GM19238 (cell line): ENCODE data around the gene XPC.
"Not testable (repeated sequence)": the region's sequence is repeated elsewhere in the genome, so short reads cannot be mapped to it uniquely, and the experiment has no call there.

ENCODE experiments used
- DNase-seq: peaks from one replicate; pipeline ENCODE4 v3.0.0; 2011; ENCODE audit warnings: low spot score; ENCODE audit not compliant: insufficient read length

Gene XPC

GRCh38 chr3:14178247-14179113, at the start of gene XPC, which contains the start of gene LSM3:
Gene XPC (minus strand): TSS chr3:14178601. CDS start chr3:14178568, 33 bp downstream.
Gene LSM3 (plus strand): TSS chr3:14178817. CDS start chr3:14178861, 44 bp downstream.
- peak; percentile 76 for DNase-seq

DNA sequence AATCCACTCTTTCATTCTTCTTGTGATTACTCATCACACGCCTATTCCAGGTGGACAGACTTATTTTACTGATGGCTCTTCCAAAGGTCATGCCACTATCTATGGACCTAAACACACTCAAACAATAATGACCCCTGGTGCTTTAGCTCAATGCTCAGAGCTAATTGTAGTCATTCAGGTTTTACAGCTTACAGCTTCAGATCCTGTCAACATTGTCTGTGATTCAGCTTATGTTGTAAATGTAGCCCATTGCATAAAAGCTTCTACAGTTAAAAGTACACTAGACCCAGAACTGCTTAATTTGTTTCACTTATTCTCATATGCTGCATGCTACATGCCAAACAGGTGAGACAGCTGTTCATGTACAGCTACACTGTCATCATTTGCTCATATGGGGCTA, 49.5 kb upstream of the XPC start:
- no peak for DNase-seq

DNA sequence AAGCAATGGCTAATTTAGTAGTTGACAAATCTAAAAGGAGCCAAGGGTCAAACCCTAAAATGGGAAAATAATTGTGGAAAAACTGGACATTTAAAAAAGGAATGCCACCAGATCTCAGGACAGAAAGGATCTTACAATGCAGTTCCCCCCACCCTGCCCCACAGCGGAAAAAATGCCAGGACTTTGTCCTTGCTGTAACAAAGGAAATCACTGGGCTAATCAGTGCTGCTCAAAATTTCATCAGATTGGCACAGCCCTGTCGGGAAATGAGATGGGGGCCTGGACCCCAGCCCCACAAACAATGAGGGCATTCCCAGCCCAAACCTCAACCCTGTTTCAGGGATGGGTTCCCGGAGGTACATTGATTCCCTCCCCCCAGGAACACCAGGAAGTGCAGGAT, 48.0 kb upstream of the XPC start:
- not testable (repeated sequence) for DNase-seq

DNA sequence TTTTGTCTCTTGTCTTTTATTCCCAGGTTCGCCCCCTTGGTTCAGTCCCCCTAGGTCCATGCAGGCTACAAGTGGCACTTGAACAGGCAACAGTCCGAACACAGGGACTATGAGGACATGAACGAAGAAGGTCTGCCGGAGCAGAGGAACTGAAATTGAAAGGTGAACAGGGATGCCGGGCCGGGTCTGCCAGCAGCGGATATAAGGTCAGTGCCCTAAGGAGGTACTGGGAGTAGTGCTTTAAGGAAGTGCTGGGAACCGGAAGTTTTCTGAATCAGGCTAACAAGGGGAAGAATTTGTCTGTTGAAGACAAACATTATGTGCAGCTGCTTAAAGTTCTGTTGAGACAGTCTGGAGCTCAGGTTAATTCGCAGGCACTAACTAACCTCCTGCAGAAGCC, 47.0 kb upstream of the XPC start:
- no peak for DNase-seq

DNA sequence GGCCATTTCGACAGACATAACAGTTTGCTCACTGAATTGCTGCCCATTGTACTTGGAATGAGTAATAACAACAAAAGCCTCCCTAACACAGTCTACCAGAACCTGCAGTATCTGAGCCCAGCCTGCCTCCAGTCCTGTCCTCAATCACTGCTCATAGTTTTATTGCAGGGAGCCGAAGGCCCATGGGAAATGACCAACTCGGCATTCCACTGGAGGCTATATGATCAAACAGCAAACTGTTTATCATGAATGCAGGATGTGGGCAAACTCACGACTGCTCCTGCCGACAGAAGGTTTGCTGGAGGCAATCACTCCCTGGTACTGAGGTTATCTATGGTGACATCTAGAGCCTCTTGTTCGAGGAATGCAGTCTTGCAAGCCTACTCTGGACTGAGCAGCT, 46.5 kb upstream of the XPC start:
- no peak for DNase-seq

- no peak for DNase-seq
Observed at GRCh38 chr3:14223595-14223994, 45.2 kb upstream of the XPC start.

DNA sequence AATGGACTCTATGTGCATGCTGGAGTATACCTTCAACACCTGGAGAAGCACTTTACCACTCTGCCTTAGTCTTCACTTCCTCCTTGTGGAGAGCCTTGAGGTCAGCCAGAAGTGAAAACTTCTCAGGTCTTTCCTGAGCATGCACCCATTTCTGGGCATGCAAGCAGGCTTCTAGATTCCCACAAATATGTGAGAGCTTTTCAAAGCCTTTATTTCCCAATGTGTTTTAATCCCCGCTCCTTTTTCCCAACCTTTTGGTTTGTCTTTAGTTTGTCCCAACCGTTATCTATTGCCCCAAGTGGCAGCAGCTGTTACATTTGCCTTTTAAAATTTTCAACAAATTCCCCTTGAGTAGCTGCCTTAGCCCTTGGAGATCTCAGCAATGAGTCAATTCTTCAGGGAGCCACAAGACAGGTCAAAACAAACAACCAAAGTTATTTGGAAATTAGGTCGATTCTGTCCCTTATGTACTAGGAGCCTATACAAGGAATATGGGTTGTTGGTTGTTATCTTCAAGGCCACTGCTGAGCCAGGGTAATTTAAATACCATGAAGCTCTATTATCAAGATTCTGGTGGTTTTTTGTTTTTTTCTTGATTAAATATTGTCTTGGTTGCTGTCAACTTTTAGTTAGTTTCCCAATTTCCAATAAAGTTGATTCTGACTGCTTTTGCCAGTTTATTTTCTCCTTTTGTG, 44.6 kb upstream of the XPC start:
- DNase-seq: no peak

GRCh38 chr3:14222457-14222856, 44.1 kb upstream of the XPC start:
- no peak for DNase-seq

DNA sequence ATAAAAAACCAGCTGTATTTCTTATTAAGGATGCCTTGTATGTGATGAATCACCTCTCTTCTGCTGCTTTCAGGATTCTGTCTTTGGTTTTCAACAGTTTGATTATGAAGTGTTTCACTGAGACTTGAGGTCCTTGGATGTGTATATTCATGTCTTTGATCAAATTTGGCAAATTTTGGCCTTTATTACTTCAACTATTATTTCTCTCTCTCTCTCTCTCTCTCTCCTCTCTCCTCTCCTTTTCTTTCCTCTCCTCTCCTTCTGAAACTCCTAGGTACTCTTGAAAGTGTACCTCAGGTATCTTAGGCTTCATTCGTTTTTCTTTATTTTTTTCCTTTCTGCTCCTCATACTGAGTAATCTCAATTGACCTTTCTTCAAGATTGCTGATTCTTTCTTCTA, 43.5 kb upstream of the XPC start:
- no peak for DNase-seq

DNA sequence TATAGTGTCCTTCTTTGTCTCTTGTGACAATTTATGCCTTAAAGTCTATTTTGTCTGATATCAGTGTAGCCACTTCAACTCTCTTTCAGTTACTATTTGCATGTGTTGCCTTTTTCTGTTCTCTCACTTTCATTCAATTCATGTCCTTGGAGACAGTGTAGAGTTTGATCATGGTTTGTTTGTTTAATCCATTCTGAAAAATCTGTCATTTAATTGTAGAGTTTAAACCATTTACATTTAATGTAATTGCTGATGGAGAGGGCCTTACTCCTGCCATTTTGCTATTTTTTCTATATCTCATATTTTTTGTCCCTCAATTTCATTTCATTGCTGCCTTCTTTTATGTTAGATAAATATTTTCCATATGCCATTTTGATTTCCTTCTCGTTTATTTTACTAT, 42.5 kb upstream of the XPC start:
- DNase-seq: no peak

GRCh38 chr3:14218355-14218754, 40.0 kb upstream of the XPC start:
- no peak for DNase-seq

GRCh38 chr3:14216257-14217048, 38.1 kb upstream of the XPC start:
- DNase-seq: no peak

GRCh38 chr3:14214764-14215163, 36.4 kb upstream of the XPC start:
- DNase-seq: no peak

GRCh38 chr3:14213066-14213774, 34.8 kb upstream of the XPC start:
- DNase-seq: no peak

DNA sequence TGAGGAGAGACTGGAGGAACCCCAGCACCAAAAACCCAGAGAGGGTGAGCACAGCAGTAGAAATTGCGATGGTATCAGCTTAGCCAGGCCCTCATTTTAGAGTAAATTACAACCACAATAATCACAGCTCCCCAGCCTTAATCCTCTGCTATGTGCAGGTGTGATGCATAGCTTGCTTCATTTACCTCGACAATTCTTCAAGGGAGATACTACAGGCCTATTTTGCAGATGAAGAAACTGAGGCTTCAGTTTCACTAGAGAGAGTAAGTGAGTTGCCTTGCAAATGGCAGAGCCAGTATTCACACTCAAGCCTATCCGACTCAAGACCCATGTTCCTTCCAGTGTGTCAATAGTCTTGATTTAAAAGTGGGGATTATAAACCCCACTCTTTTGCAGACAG, 33.6 kb upstream of the XPC start:
- no peak for DNase-seq

GRCh38 chr3:14211621-14212020, 33.2 kb upstream of the XPC start:
- DNase-seq: no peak

DNA sequence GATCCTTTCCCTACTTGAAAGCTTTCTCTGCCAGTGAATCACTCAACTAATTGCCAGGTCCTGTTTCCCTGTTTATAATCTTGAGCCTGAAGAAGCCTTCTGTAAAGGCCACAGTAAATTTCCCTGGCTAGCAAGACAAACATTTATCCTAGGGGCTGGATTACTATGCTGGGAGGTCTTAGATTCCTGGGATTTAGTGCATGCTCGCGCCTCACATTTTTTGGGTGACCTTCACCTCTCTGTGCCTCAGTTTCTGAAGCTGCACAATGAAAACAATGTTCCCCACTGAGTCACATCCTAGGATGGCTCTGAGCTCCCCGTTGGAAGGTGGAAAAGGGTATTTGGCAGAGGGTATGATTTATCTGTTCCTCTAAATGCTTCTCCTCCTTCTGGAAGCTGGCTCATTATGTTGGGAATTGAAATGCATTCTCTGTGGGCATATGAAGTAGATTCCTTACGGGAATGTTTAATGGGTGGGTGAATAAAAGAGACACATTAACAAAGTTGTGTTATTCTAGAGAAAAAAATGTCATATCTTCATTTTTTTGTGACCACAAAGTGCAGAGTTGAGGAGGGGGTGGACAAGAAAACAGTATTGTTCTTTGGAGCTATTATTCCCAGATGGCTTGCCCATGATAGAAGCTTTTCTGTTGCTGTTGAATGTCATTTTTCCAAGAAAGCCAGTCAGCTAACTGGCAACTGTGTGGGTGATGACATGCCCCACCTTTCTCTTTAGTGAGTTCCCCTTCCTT, 32.6 kb upstream of the XPC start:
- DNase-seq: no peak

GRCh38 chr3:14210290-14210688, 31.9 kb upstream of the XPC start:
- no peak for DNase-seq

DNA sequence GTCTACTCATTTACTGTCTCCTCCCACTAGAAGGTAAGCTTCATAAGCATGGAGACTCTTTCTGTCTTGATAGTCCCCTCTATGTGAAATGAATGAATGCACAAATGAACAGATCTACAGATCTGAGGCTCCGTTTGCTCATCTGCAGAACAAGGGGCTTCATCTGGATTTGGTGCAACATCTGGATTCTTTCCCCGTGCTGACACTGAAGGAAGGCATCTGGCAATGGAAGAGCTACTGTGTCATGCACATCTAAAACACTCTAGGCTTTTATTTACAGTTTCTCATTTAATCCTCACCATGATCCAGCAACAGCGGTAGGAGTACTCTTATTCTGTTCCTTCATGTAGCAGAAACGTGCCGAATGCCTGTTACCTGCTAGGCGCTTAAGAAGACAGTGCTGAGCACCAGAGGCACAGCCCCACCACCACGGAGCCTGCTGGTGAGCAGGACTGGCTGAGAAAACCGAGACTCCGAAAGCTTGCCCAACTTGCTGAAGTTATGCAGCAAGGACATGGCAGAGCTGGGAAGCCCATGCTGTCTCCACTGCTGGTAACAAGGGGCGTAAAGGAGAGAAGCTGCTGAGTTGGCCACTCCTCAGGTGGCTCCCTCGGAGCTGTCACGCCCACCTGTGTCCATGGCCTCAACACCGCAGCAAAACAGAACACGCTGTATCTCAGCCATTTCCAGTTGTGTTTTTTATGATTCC, 31.3 kb upstream of the XPC start:
- no peak for DNase-seq

- DNase-seq: no peak
Observed at GRCh38 chr3:14208977-14209394, 30.6 kb upstream of the XPC start.
